Measurements from ENCODE around the gene THAP6. TPM values are rescaled to one million over a fixed set of nuclear protein-coding genes. Genes with fewer than 3 reads are reported as not detected.
A peak's percentile ranks its signal among the peaks of the same experiment; 100 is the strongest.
"Not testable (repeated sequence)": the region's sequence is repeated elsewhere in the genome, so short reads cannot be mapped to it uniquely, and the experiment has no call there.

Gene THAP6
- total RNA-seq, 1 experiment from 2014 or later, result 17.8 TPM

DNA sequence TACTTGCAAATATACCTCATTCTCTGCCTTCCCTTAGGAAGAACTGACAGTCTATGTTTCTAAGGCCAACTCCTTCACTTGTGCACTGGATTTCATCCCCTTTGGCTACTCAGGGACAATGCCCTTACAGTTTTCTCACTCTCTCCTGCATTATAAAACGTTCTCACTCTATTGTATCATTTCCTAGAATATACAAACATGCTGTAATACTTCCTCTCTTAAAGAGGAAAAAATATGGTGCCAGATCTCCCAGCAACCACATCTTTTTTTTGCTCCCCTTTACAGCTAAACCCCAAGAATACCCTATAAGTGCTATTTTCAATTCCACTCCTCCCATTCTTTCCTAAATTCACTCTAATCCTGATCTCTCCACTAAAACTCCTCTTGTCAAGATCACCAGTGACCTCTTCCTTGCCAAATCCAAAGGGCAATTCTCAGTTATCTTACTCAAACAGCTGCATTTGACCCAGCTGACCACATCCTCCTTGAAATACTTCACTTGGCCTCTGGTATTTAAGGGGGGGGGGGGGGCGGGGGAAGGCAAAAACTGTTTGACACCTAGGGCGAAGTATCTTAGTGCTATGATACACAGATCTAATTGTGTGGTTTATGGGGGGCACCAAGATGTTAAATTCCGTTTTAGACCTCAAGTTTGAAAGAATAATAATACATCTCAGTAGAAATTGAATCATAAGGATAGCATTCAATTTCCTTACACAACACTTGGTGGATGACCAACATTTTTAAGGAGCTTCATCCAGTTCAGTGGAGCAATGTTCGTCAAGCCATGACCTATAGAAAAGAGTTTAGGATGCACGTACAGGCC, 1.7 kb upstream of the THAP6 start:
- Histone ChIP-seq H3K4me2 (ENCODE audit: low read depth, low read length, poor library complexity, severe bottlenecking) (peak overlapping the region; percentile 92), H3K9me3 (ENCODE audit: low read length) (no peaks in the 10 kb centered on the region), H3K79me2 (ENCODE audit: low read length) (peaks cover 79% of the 10 kb centered on the region), H3K9me2 (replicated peaks; ENCODE audit: insufficient read depth, low read length) (no peaks in the 10 kb centered on the region), H4K20me1 (ENCODE audit: insufficient read depth, low read depth, low read length) (no peaks in the 10 kb centered on the region), H3K27me3 (ENCODE audit: low read length) (no peaks in the 10 kb centered on the region), H3K4me1 (ENCODE audit: low read length) (peaks cover 27% of the 10 kb centered on the region), H2AFZ (ENCODE audit: low read length) (no peak overlapping the region), H3K27ac (ENCODE audit: low read length) (peak overlapping the region; percentile 40), H3K9ac (ENCODE audit: low read length) (peak overlapping the region; percentile 94), H3K4me3 (ENCODE audit: low read length) (peak overlapping the region; percentile 95), H3K36me3 (ENCODE audit: insufficient read depth, low read length) (peaks cover 10% of the 10 kb centered on the region; the same call in 1 of the 2 replicates)
- DNase-seq, result peak; percentile 42

DNA sequence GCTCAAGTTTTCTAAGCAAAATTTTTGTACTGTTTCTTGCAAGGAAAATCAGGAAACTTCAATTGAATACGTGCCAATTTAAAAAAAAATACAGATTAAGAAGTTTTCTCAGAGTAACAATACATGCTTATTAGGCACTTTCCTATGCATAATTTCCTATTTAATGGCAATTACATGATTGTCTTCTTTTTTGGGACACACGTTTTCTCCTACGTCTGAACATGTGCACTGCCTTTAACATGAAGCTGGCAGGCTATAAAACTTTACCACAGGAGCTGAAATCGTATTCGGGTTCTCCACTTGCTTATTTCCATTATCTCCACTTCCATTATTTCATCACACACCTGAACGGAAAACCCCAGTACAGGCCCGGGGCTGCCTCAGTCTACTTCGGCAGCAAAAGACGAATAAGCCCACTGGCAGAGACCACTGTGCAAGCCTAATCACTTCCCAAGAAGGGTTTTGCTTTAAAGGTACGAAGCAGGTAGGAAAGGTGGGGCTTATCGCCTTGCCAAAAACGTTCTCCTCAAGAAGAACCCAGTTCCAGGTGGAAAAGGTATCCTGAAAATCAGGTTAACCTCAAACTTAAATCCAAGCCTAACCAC, 645 bp upstream of the THAP6 start:
- H3K9ac ChIP-seq (ENCODE audit: low read length), result peak overlapping the region; percentile 94
- peak overlapping the region; percentile 95 for H3K4me3 ChIP-seq (ENCODE audit: low read length)
- no peak for DNase-seq
- H4K20me1 ChIP-seq (ENCODE audit: insufficient read depth, low read depth, low read length), result no peaks in the 10 kb centered on the region
- no peaks in the 10 kb centered on the region for H3K9me2 ChIP-seq (replicated peaks; ENCODE audit: insufficient read depth, low read length)
- 0 out of 2 replicates have a peak overlapping the region, but pooled peaks have one; percentile 50 for H2AFZ ChIP-seq (ENCODE audit: low read length)
- H3K79me2 ChIP-seq (ENCODE audit: low read length), result peaks cover 74% of the 10 kb centered on the region
- no peaks in the 10 kb centered on the region for H3K27me3 ChIP-seq (ENCODE audit: low read length)
- peak overlapping the region; percentile 40; the same call in 1 of the 2 replicates for H3K27ac ChIP-seq (ENCODE audit: low read length)
- no peaks in the 10 kb centered on the region for H3K9me3 ChIP-seq (ENCODE audit: low read length)
- peaks cover 27% of the 10 kb centered on the region for H3K4me1 ChIP-seq (ENCODE audit: low read length)
- H3K36me3 ChIP-seq (ENCODE audit: insufficient read depth, low read length), result peaks cover 10% of the 10 kb centered on the region
- H3K4me2 ChIP-seq (ENCODE audit: low read depth, low read length, poor library complexity, severe bottlenecking), result peak overlapping the region; percentile 92

DNA sequence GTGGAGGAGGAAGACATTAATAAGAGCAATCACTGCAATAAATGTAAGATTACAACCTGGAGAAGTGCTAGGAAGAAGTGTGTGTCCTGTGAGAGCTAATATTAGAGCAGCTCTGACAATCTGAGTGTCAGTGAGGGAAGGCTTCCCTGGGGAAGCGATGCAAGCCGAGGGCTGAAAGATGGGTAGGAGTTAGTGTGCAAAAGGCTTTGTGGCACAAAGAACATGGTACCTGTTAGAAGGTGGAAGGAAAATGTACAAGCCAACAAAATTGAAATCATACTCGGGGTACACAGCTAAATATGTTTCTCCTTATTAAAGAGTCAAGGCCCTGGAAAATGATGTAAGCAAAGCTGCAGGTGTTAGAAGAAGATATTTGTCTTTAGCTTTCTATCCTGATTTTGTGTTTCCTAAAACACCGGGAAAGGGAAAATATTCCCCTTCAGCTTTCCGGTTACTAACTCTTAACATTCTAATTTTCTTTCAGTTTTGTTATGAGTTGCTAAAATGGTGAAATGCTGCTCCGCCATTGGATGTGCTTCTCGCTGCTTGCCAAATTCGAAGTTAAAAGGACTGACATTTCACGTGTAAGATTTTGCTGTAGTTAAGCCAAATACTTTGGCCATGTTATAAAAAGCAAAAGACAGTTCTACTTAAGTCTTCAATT, 808 bp downstream of the THAP6 start:
- Histone ChIP-seq H3K4me1 (ENCODE audit: low read length) (peaks cover 27% of the 10 kb centered on the region), H3K79me2 (ENCODE audit: low read length) (peaks cover 63% of the 10 kb centered on the region), H3K4me3 (ENCODE audit: low read length) (peak overlapping the region; percentile 95)

DNA sequence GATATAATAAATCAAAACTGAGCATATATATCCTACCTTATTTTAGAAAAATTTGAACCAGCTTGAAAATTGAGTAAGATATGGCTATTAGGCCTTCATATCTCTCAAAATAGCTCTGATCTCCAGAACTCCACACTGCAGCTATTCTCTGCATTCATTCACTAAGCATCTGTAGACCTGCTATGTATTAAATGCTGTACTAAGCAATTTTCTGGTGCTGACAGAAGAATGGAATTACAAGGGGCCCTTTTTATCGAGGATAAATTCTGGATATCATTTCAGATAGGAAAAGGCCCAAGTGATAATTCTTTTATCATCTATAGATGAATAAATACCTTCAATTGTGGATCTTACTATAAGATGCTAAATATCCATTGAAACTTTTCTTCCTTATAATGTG, 1.9 kb downstream of the THAP6 start:
- no peaks in the 10 kb centered on the region for H3K9me2 ChIP-seq (replicated peaks; ENCODE audit: insufficient read depth, low read length)
- peak overlapping the region; percentile 94; the same call in 1 of the 2 replicates for H3K9ac ChIP-seq (ENCODE audit: low read length)
- H3K9me3 ChIP-seq (ENCODE audit: low read length), result no peaks in the 10 kb centered on the region
- H3K36me3 ChIP-seq (ENCODE audit: insufficient read depth, low read length), result peaks cover 9% of the 10 kb centered on the region
- no peak overlapping the region for H3K27ac ChIP-seq (ENCODE audit: low read length)
- no peak overlapping the region for H2AFZ ChIP-seq (ENCODE audit: low read length)
- H3K79me2 ChIP-seq (ENCODE audit: low read length), result peaks cover 57% of the 10 kb centered on the region
- H3K27me3 ChIP-seq (ENCODE audit: low read length), result no peaks in the 10 kb centered on the region
- H3K4me3 ChIP-seq (ENCODE audit: low read length), result no peak overlapping the region
- peaks cover 27% of the 10 kb centered on the region for H3K4me1 ChIP-seq (ENCODE audit: low read length)
- H4K20me1 ChIP-seq (ENCODE audit: insufficient read depth, low read depth, low read length), result no peaks in the 10 kb centered on the region
- no peak for DNase-seq
- H3K4me2 ChIP-seq (ENCODE audit: low read depth, low read length, poor library complexity, severe bottlenecking), result peak overlapping the region; percentile 92

More for the DNA sequence above, 808 bp downstream of the THAP6 start:
- Histone ChIP-seq H3K4me2 (ENCODE audit: low read depth, low read length, poor library complexity, severe bottlenecking) (peak overlapping the region; percentile 92), H4K20me1 (ENCODE audit: insufficient read depth, low read depth, low read length) (no peaks in the 10 kb centered on the region), H3K9me3 (ENCODE audit: low read length) (no peaks in the 10 kb centered on the region), H3K27ac (ENCODE audit: low read length) (peak overlapping the region; percentile 83), H3K9me2 (replicated peaks; ENCODE audit: insufficient read depth, low read length) (no peaks in the 10 kb centered on the region), H2AFZ (ENCODE audit: low read length) (no peak overlapping the region), H3K27me3 (ENCODE audit: low read length) (no peaks in the 10 kb centered on the region), H3K36me3 (ENCODE audit: insufficient read depth, low read length) (peaks cover 13% of the 10 kb centered on the region), H3K9ac (ENCODE audit: low read length) (peak overlapping the region; percentile 94)
- DNase-seq, result peak; percentile 50

DNA sequence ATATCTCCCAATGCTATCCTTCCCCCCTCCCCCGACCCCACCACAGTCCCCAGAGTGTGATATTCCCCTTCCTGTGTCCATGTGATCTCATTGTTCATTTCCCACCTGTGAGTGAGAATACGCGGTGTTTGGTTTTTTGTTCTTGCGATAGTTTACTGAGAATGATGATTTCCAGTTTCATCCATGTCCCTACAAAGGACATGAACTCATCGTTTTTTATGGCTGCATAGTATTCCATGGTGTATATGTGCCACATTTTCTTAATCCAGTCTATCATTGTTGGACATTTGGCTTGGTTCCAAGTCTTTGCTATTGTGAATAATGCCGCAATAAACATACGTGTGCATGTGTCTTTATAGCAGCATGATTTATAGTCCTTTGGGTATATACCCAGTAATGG, 5.2 kb downstream of the THAP6 start:
- H3K9me2 ChIP-seq (replicated peaks; ENCODE audit: insufficient read depth, low read length); H4K20me1 ChIP-seq (ENCODE audit: insufficient read depth, low read depth, low read length); H3K4me2 ChIP-seq (ENCODE audit: low read depth, low read length, poor library complexity, severe bottlenecking); H2AFZ ChIP-seq (ENCODE audit: low read length); H3K9me3 ChIP-seq (ENCODE audit: low read length); H3K9ac ChIP-seq (ENCODE audit: low read length); H3K36me3 ChIP-seq (ENCODE audit: insufficient read depth, low read length); H3K4me3 ChIP-seq (ENCODE audit: low read length); H3K27ac ChIP-seq (ENCODE audit: low read length); H3K4me1 ChIP-seq (ENCODE audit: low read length); H3K27me3 ChIP-seq (ENCODE audit: low read length); DNase-seq: not testable (repeated sequence)
- peaks cover 27% of the 10 kb centered on the region for H3K79me2 ChIP-seq (ENCODE audit: low read length)

DNA sequence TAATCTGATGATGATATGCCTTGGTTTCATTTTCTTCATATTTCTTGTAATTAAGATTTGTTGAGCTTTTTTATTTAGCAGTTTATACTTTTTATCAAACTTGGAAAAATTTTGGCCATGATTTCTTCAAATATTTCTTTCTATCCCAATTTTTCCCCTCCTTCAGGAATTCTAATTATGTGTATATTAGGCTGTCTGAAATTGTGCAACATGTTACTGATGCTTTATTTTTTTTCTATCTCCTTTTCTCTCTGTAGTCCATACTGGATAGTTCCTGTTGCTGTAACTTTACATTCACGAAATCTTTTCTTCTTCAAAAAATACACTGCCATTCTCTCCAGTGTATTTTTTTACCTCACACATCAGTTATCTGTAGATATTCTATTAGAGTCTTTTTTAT, 10.8 kb downstream of the THAP6 start:
- Histone ChIP-seq H3K27me3 (ENCODE audit: low read length) (no peaks in the 10 kb centered on the region), H3K27ac (ENCODE audit: low read length) (no peak overlapping the region), H4K20me1 (ENCODE audit: insufficient read depth, low read depth, low read length) (no peaks in the 10 kb centered on the region), H3K4me2 (ENCODE audit: low read depth, low read length, poor library complexity, severe bottlenecking) (no peak overlapping the region), H2AFZ (ENCODE audit: low read length) (no peak overlapping the region), H3K9ac (ENCODE audit: low read length) (no peak overlapping the region), H3K36me3 (ENCODE audit: insufficient read depth, low read length) (peaks cover 9% of the 10 kb centered on the region), H3K79me2 (ENCODE audit: low read length) (peaks cover 8% of the 10 kb centered on the region; the same call in 1 of the 2 replicates), H3K9me3 (ENCODE audit: low read length) (no peaks in the 10 kb centered on the region), H3K4me1 (ENCODE audit: low read length) (no peaks in the 10 kb centered on the region), H3K4me3 (ENCODE audit: low read length) (no peak overlapping the region), H3K9me2 (replicated peaks; ENCODE audit: insufficient read depth, low read length) (no peaks in the 10 kb centered on the region)
- no peak for DNase-seq

DNA sequence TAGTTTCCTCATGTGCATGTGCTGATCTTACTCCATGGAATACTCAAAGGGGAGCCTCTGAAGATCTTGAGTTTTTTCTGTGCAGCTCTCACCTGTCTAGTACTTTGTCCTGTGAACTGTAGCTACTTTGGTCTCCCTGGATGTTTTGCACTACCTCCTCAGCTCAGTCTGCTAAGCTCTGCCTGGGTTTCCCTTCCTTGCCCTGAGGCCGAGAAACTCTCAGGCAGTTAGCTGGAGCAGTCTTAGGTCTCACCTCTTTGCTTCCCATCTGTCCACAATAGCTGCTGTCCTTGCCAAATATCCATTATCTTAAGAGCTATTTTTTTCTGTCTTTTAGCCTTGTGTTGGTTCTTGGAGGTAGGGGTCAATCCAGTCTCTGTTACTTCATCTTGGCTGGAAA, 11.6 kb downstream of the THAP6 start:
- Histone ChIP-seq H3K9ac (ENCODE audit: low read length) (no peak overlapping the region), H3K36me3 (ENCODE audit: insufficient read depth, low read length) (peaks cover 15% of the 10 kb centered on the region)

DNA sequence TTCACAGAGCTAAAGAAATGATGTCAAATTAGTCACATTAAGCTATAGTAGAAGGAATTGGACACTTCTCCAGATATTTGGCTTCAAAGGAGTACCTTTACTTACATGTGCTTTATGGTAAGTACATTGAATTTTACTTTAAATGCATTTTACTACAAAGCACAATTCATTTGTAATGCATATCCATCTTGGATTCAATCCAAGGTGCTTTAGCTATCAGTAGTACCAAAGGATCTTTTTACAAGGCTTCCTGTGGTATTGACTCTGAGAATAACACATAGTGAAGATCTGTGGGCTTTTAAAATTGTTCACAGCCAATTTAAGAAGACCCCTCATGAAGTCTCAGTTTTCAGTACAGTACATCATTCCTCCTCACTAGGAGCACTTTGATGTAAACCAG, 13.2 kb downstream of the THAP6 start:
- Histone ChIP-seq H3K79me2 (ENCODE audit: low read length) (0 out of 2 replicates have a peak, but pooled peaks cover 3% of the 10 kb centered on the region), H3K4me3 (ENCODE audit: low read length) (no peak overlapping the region), H3K9ac (ENCODE audit: low read length) (no peak overlapping the region), H3K4me1 (ENCODE audit: low read length) (no peaks in the 10 kb centered on the region), H3K27me3 (ENCODE audit: low read length) (no peaks in the 10 kb centered on the region), H2AFZ (ENCODE audit: low read length) (no peak overlapping the region), H3K4me2 (ENCODE audit: low read depth, low read length, poor library complexity, severe bottlenecking) (no peak overlapping the region), H3K36me3 (ENCODE audit: insufficient read depth, low read length) (peaks cover 18% of the 10 kb centered on the region), H4K20me1 (ENCODE audit: insufficient read depth, low read depth, low read length) (no peaks in the 10 kb centered on the region), H3K9me2 (replicated peaks; ENCODE audit: insufficient read depth, low read length) (no peaks in the 10 kb centered on the region), H3K27ac (ENCODE audit: low read length) (no peak overlapping the region), H3K9me3 (ENCODE audit: low read length) (no peaks in the 10 kb centered on the region)
- no peak for DNase-seq

More for the DNA sequence above, 11.6 kb downstream of the THAP6 start:
- no peaks in the 10 kb centered on the region for H4K20me1 ChIP-seq (ENCODE audit: insufficient read depth, low read depth, low read length)
- H3K27ac ChIP-seq (ENCODE audit: low read length), result no peak overlapping the region
- no peak overlapping the region for H3K4me2 ChIP-seq (ENCODE audit: low read depth, low read length, poor library complexity, severe bottlenecking)
- H3K79me2 ChIP-seq (ENCODE audit: low read length), result peaks cover 3% of the 10 kb centered on the region; the same call in 1 of the 2 replicates
- no peaks in the 10 kb centered on the region for H3K27me3 ChIP-seq (ENCODE audit: low read length)
- no peaks in the 10 kb centered on the region for H3K4me1 ChIP-seq (ENCODE audit: low read length)
- no peak overlapping the region for H2AFZ ChIP-seq (ENCODE audit: low read length)
- no peaks in the 10 kb centered on the region for H3K9me3 ChIP-seq (ENCODE audit: low read length)
- H3K4me3 ChIP-seq (ENCODE audit: low read length), result no peak overlapping the region
- no peak for DNase-seq
- H3K9me2 ChIP-seq (replicated peaks; ENCODE audit: insufficient read depth, low read length), result no peaks in the 10 kb centered on the region

All from Karpas-422 (cell line).